Measurements from ENCODE around the gene LHB.
"Not testable (repeated sequence)": the region's sequence is repeated elsewhere in the genome, so short reads cannot be mapped to it uniquely, and the experiment has no call there.

Gene LHB

GRCh38 chr19:49036815-49037214 is 19.9 kb upstream of the LHB start, which contains the start of gene CGB1:
Gene CGB1 (minus strand): TSS chr19:49036895. CDS start chr19:49036711, 184 bp downstream.
- DNase-seq: not testable (repeated sequence)

GRCh38 chr19:49031642-49032301 is 14.9 kb upstream of the LHB start, which contains the start of gene CGB2:
Gene CGB2 (plus strand): TSS chr19:49031890. CDS start chr19:49032096, 206 bp downstream.
- not testable (repeated sequence) for DNase-seq

- not testable (repeated sequence) for DNase-seq
Observed at GRCh38 chr19:49030323-49030722, 13.4 kb upstream of the LHB start.

GRCh38 chr19:49029749-49030148 is 12.9 kb upstream of the LHB start:
- DNase-seq: not testable (repeated sequence)

DNA sequence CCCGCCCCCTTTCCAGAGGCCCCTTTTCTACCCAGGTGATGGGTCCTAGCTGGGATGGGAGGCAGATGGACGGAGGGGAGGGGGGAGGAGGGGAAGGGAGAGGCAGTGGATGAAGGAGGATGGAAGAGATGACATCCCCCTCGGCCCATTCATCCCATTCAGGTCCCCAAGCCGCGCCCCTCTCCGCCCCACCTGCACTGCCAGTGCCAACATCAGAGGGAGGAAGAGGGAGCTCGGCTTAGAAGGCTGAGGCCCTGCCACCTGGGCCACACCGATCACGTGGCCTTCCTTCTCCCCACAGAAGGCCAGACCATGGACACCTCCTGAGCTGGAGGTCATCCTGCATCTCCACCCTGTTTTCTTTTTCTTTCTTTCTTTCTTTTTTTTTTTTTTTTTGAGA is 11.8 kb upstream of the LHB start:
- not testable (repeated sequence) for DNase-seq

DNA sequence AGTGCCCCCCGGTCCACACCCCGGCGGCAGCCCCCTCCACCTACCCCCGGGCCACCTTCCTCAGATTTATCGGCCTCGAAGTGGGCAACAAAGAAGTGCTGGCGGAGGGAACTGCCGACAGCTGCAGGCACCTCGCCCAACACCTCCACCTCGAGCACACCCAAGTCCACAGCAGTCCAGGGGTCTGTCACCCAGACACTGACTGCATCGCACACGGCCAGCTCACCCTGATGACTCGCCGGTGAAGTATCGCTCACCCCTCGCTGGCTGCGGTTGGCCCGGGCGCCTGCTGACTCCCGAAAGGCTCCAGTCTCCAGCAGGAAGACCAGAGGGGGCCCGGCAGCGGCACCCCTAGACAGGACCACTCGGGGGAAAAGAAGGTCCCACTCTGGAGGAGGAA is 8.7 kb upstream of the LHB start:
- not testable (repeated sequence) for DNase-seq

DNA sequence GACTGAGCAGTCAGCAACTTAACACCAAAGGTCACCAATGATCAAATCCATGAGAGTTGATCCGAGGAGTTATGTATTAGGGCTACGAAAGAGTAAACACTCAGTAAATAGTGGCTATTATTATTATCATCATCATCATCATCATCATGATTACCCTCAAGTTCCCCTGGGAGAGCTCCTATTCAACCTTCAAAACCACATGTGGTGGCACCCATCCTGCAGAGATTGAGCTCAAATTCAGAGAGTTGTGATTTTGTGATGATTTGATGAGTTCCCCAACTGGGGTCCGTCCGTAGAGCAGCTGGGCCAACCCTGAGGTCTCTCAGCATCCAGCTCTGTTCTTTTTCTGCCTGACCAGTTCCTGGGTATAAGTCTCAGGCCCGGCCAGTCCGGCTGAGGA is 8.2 kb upstream of the LHB start:
- DNase-seq: not testable (repeated sequence)

DNA sequence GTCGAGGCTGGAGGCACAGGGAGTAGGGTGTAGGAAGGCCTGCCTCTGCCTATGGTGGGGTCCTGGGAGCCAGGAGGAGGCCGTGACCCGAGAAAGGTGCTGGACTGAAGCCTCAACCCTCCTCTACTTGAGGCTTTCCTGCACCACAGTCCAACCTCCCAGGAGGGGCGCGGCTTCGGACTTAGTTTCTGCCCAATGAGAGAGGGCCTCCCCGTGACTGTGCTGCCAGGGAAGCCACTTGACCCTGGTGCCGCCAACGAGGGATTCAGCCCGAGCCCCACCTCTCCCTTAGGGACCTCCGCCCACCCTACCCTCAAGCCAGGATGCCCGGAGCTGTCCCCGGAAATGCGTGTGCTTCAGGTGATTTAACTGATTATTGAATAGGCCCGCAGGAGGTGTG is 7.3 kb upstream of the LHB start, which contains the start of gene CGB3:
TSS of gene CGB3 (minus strand) at position 101 of the 400 bp plus-strand sequence. CDS start 362 bp downstream, outside the sequence.
- not testable (repeated sequence) for DNase-seq

GRCh38 chr19:49022116-49022515 is 5.2 kb upstream of the LHB start:
- no peak for DNase-seq

DNA sequence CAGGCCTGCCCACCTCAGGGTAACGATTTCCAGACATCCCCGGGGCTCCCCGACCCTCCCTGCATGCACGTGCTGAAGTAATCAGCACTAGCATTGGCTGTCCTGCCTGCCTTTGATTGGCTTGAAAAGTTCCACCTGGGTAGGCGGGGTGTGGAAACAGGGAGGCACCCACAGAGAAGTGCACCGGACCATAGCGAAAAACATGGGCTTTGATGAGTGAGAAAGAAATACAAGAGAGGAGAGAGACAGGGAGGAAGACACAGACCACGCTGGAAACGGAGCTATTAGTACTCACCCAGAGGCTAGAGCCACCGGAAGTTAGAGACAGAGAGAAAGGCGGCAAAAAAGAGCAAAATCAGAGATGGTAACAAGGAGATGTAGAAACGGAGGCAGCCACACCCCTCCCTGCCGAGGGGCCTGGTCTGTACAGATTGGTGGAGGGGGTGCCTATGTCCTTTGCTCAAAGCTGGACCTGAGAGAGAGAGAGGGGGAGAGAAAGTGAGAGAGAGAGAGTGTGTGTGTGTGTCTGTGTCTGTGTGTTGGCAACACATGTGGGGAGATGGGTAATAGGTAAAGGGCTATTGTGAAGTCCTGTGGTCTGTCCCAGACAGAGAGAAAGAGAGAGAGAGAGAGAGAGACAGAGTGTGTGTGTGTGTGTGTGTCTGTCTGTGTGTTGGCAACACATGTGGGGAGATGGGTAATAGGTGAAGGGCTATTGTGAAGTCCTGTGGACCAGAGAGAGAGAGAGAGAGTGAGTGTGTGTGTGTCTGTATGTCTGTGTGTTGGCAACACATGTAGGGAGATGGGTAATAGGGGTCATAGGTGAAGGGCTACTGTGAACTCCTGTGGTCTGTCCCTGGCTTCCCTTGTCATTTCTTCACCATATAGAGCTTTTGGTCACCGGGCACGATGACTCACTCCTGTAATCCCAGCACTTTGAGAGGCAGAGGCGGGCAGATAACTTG is 4.3 kb upstream of the LHB start:
- DNase-seq: no peak

GRCh38 chr19:49020342-49020741 is 3.5 kb upstream of the LHB start:
- DNase-seq: no peak

- DNase-seq: no peak
Observed at GRCh38 chr19:49019242-49019932, 2.5 kb upstream of the LHB start.

DNA sequence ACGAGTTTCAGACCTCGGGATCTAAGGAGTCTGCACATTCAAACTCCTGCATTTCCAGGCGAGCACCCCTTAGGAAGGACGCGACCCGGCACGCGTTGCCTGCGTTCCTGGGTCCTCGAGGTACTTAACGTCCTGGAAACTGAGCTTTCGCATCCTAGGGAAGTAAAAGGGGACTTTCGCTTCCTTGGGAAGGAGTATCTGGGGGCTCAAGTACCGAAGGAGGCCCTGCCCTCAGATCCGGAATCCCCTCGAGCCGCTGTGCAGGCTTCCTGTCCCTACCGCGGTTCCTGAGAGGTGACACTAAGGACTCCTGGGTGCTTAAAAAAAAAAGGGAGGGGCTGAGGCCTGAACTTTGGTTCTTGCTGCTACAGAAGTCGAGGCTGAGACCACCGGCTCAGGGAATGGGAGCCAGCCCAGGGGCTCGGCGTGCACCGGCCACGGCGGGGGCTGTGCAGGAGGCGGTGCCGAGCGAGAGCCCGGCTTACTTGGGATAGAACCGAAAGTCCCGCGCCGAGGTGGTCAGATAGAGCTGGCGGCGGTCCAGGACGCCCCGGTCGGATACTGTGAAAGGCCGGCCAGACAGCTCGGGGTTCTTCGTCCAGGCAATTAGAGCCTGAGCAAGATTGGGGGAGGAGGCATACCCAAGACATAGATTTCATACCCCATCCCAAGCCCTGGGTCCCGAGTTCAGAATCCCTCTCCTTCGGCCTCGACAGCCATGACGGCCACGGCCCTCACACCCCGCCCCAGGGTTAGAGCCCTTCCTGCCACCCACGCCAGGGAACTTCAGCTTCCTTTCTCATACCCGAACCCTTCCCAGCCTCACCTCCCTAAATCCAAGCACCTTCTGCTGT is 1.7 kb upstream of the LHB start:
- DNase-seq: not testable (repeated sequence)

DNA sequence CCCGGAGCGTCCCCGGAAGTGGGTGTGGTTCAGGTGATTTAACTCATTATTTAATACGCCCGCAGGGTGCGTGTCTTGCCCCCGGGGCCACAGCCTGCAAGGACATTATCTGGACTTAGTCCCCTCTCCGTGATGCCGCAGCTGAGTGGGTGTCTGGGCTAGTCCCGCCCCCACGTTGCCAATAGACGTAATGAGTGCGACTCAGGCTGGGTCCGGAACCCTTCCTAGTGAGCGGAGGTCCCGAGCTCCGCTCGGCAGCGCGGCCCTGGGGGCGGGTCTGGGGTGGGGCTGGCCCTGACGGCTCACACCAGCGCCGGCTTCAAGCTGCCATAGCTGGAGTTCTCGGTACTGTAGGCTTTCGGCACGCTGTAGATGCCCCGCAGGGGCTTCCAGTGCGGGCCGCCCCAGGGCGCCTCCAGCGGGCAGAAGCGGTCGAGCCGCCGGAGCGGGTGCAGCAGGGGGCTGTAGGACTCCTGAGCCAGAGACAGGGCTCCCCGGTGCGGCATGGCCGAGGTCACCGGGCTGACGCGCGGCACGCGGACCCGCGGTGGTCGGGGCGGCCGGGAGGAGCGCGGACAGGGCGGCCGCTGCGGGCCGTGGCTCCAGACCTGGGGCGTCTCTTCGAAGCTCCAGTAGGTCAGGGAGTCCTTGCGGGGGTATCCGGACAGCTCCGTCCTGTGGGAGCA is 918 bp upstream of the LHB start:
- no peak for DNase-seq

DNA sequence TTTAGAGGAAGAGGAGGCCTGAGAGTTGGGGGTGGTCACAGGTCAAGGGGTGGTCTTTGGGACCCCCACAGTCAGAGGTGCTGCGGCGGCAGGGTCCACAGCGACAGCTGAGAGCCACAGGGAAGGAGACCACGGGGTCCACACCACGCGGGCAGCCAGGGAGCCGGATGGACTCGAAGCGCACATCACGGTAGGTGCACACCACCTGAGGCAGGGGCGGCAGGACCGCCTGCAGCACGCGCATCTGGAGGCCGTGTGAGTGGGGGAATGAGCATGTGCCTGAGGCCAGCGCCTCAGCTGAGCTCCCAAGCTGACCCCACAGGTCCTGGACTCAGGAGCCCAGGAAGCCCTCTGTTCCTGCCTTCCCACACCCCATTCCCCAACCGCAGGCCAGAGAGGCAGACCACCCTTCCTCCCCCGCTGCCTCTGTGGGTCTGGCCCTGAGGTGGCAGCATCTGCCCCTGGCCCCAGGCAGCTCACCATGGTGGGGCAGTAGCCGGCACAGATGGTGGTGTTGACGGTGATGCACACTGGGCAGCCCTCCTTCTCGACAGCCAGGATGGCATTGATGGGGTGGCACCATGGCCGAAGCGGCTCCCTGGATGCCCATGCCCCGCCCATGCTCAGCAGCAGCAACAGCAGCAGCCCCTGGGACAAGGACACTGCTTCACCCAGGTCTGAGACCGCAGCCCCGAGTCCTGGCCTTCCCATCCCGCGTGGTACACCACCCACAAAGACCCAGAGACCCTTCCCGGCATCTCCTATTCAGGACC is 638 bp downstream of the LHB start:
- no peak for DNase-seq

DNA sequence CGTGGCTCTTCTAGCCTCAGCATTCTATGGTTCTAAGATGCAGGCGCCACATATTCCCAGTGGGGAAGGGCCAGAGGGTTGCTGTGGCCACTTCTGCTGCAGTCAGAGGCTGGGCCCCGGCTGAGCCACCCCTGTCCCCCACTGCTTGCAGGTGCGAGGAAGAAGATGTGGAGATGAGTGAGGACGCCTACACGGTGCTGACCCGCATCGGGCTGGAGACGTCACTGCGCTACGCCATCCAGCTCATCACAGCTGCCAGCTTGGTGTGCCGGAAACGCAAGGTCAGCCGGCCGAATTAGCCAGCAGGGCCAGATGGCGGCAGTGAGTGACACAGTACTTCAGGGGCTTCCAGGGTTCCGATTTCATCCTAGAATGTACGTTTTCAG is 2.0 kb downstream of the LHB start:
- no peak for DNase-seq

DNA sequence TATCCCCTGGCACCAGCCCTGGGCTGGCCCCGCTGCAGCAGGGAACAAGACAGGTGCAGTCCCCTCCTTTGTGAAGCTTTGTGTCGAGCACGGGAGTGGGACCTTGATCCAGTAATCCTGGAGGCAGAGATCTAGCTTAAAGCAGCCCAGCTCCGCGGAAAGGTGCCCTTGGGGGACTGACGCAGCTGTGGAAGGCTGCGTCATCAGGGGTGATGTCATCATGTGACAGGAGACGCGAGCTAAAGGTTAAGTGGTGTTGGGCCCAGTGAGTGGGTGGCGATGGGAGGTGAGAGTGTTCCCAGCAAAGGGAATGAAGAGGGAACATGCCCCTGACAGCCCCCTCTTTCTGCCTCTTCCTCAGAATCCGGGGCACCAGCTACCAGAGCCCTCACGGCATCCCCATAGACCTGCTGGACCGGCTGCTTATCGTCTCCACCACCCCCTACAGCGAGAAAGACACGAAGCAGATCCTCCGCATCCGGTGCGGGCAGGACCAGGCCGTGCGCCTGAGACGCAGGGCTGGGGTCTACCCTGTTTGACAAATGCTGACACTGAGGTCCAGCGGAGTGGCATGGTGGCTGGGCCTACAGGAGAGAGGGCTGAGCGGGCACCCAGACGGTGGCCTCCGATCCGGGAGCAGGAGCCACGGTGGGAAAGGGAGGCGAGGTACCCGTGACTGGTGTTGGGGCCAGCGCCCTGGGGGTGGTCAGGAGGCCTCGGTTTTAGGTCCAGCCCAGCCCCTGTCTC is 2.6 kb downstream of the LHB start:
- DNase-seq: no peak

GRCh38 chr19:49011194-49011593 is 5.7 kb downstream of the LHB start:
- DNase-seq: no peak

- no peak for DNase-seq
Observed at GRCh38 chr19:49010453-49010852, 6.4 kb downstream of the LHB start.

GRCh38 chr19:49009828-49010227 is 7.1 kb downstream of the LHB start:
- no peak for DNase-seq
